Fibroblast of mammary gland (primary cell): ENCODE data around the gene STX17.

Source experiments
- DNase-seq: peaks from one replicate; pipeline ENCODE4 v3.0.0-alpha.2; 2010; ENCODE audit warnings: low read depth
- H3K4me3 ChIP-seq: 2 replicates; pipeline ENCODE4 v1.5.1; 2011; ENCODE audit warnings: low read depth, mild to moderate bottlenecking, low read length, moderate library complexity; ENCODE audit not compliant: control insufficient read depth
- CTCF ChIP-seq: conservative IDR thresholded peaks from 2 replicates; pipeline ENCODE4 v1.5.1; 2011; ENCODE audit warnings: low read depth, low read length, inconsistent platforms; ENCODE audit not compliant: control insufficient read depth, insufficient read depth

The STX17 gene

GRCh38 chr9:99878651-99879050 lies 27.8 kb upstream of the STX17 start:
- TF ChIP-seq CTCF, result no peak
- no peak overlapping the region for H3K4me3 ChIP-seq
- DNase-seq, result no peak

GRCh38 chr9:99881769-99882168 lies 24.7 kb upstream of the STX17 start:
- no peak overlapping the region for H3K4me3 ChIP-seq
- no peak for DNase-seq
- TF ChIP-seq CTCF, result no peak

GRCh38 chr9:99885747-99886146 lies 20.7 kb upstream of the STX17 start:
- H3K4me3 ChIP-seq, result no peak overlapping the region
- no peak for TF ChIP-seq CTCF
- no peak for DNase-seq

- no peak overlapping the region for H3K4me3 ChIP-seq
- DNase-seq, result no peak
- TF ChIP-seq CTCF, result no peak
Observed at GRCh38 chr9:99889120-99889519, 17.3 kb upstream of the STX17 start.

GRCh38 chr9:99894826-99895225 lies 11.6 kb upstream of the STX17 start:
- no peak for TF ChIP-seq CTCF
- DNase-seq, result no peak
- H3K4me3 ChIP-seq, result no peak overlapping the region

- H3K4me3 ChIP-seq, result no peak overlapping the region
- no peak for DNase-seq
- TF ChIP-seq CTCF, result no peak
Observed at GRCh38 chr9:99895510-99895909, 10.9 kb upstream of the STX17 start.

- TF ChIP-seq CTCF, result no peak
- no peak overlapping the region for H3K4me3 ChIP-seq
- no peak for DNase-seq
Observed at GRCh38 chr9:99896119-99896518, 10.3 kb upstream of the STX17 start.
